ENCODE data around the gene RAPGEF5. TPM values are rescaled to one million over a fixed set of nuclear protein-coding genes. Genes with fewer than 3 reads are reported as not detected.

RAPGEF5 gene
- total RNA-seq, 2 donors from 2014 or later: 19.4 to 32.5 TPM

- Histone ChIP-seq H3K4me3 (no peak overlapping the region), H3K27me3 (no peaks in the 10 kb centered on the region), H3K27ac (no peak overlapping the region), H3K9me3 (no peaks in the 10 kb centered on the region), H3K4me1 (no peaks in the 10 kb centered on the region), H3K36me3 (no peaks in the 10 kb centered on the region)
- TF ChIP-seq CTCF (IDR thresholded peaks at IDR 0.05): no peak
- DNase-seq (ENCODE audit: low spot score): no peak
Measured at GRCh38 chr7:22280031-22280430, 76.9 kb downstream of the RAPGEF5 start.

GRCh38 chr7:22278660-22279059, 78.3 kb downstream of the RAPGEF5 start:
- no peak for DNase-seq (ENCODE audit: low spot score)
- Histone ChIP-seq H3K27me3 (no peaks in the 10 kb centered on the region), H3K9me3 (no peaks in the 10 kb centered on the region), H3K36me3 (no peaks in the 10 kb centered on the region), H3K4me3 (no peak overlapping the region), H3K4me1 (no peaks in the 10 kb centered on the region), H3K27ac (no peak overlapping the region)
- TF ChIP-seq CTCF (IDR thresholded peaks at IDR 0.05): no peak

- no peaks in the 10 kb centered on the region for H3K9me3 ChIP-seq
- no peaks in the 10 kb centered on the region for H3K27me3 ChIP-seq
- H3K4me1 ChIP-seq: no peaks in the 10 kb centered on the region
- no peak overlapping the region for H3K27ac ChIP-seq
- no peak for TF ChIP-seq CTCF (IDR thresholded peaks at IDR 0.05)
- H3K4me3 ChIP-seq: no peak overlapping the region
- no peaks in the 10 kb centered on the region for H3K36me3 ChIP-seq
- DNase-seq (ENCODE audit: low spot score): no peak
Measured at GRCh38 chr7:22277375-22277774, 79.6 kb downstream of the RAPGEF5 start.

GRCh38 chr7:22275661-22276060, 81.3 kb downstream of the RAPGEF5 start:
- H3K27me3 ChIP-seq: no peaks in the 10 kb centered on the region
- no peaks in the 10 kb centered on the region for H3K4me1 ChIP-seq
- no peak overlapping the region for H3K4me3 ChIP-seq
- H3K9me3 ChIP-seq: no peaks in the 10 kb centered on the region
- H3K27ac ChIP-seq: no peak overlapping the region
- TF ChIP-seq CTCF (IDR thresholded peaks at IDR 0.05): no peak
- H3K36me3 ChIP-seq: no peaks in the 10 kb centered on the region
- no peak for DNase-seq (ENCODE audit: low spot score)

- no peak for DNase-seq (ENCODE audit: low spot score)
Measured at GRCh38 chr7:22271311-22271710, 85.6 kb downstream of the RAPGEF5 start.

More at GRCh38 chr7:22271311-22271710, 85.6 kb downstream of the RAPGEF5 start:
- H3K27me3 ChIP-seq: no peaks in the 10 kb centered on the region
- H3K9me3 ChIP-seq: no peaks in the 10 kb centered on the region
- H3K36me3 ChIP-seq: no peaks in the 10 kb centered on the region
- no peak overlapping the region for H3K27ac ChIP-seq
- H3K4me3 ChIP-seq: no peak overlapping the region
- no peaks in the 10 kb centered on the region for H3K4me1 ChIP-seq
- TF ChIP-seq CTCF (IDR thresholded peaks at IDR 0.05): no peak
